NCI-H748 treated with DMSO at 0.1 percent for 48 hours (cell line): ENCODE results near the gene RAPSN.

Experiments
- DNase-seq: peaks from one replicate; lab custom pipeline; 2025; lab: John Stamatoyannopoulos, UW

The RAPSN gene

GRCh38 chr11:47390422-47390760, 58.5 kb downstream of the RAPSN start:
- DNase-seq: no peak

GRCh38 chr11:47389577-47390421, 59.1 kb downstream of the RAPSN start:
- DNase-seq: no peak

- no peak for DNase-seq
These were observed 60.0 kb downstream of the RAPSN start for GRCh38 chr11:47388697-47389576.

GRCh38 chr11:47387944-47388696, 60.8 kb downstream of the RAPSN start:
- no peak for DNase-seq
